Activated CD8-positive, alpha-beta memory T cell treated with anti-CD3 and anti-CD28 coated beads, Interleukin-2, amount 50 U/mL, for 1 hour (primary cell): ENCODE measurements around the gene COL4A4.

ENCODE experiments used
- DNase-seq: peaks from one replicate; pipeline ENCODE4 v3.0.0-alpha.2; 2020; ENCODE audit errors: extremely low read depth

COL4A4 gene

GRCh38 chr2:227030789-227031188, 133.2 kb downstream of the COL4A4 start:
- no peak for DNase-seq

GRCh38 chr2:227029426-227030105, 134.4 kb downstream of the COL4A4 start:
- no peak for DNase-seq

GRCh38 chr2:227025510-227025909, 138.5 kb downstream of the COL4A4 start:
- no peak for DNase-seq

GRCh38 chr2:227022608-227023007, 141.4 kb downstream of the COL4A4 start:
- DNase-seq: no peak

- DNase-seq: no peak
Measured at GRCh38 chr2:227020416-227020815, 143.6 kb downstream of the COL4A4 start.

GRCh38 chr2:227016894-227017293, 147.1 kb downstream of the COL4A4 start:
- DNase-seq: no peak

GRCh38 chr2:227013881-227014280, 150.1 kb downstream of the COL4A4 start:
- DNase-seq: no peak

GRCh38 chr2:227013330-227013729, 150.7 kb downstream of the COL4A4 start:
- no peak for DNase-seq

- no peak for DNase-seq
Measured at GRCh38 chr2:227010433-227010832, 153.6 kb downstream of the COL4A4 start.

GRCh38 chr2:227007940-227008339, 156.1 kb downstream of the COL4A4 start:
- no peak for DNase-seq

GRCh38 chr2:227007148-227007547, 156.9 kb downstream of the COL4A4 start:
- DNase-seq: no peak

- no peak for DNase-seq
Measured at GRCh38 chr2:227006189-227006897, 157.7 kb downstream of the COL4A4 start.

GRCh38 chr2:227004482-227004881, 159.5 kb downstream of the COL4A4 start:
- DNase-seq: no peak

GRCh38 chr2:227000123-227000522, 163.9 kb downstream of the COL4A4 start:
- no peak for DNase-seq

- no peak for DNase-seq
Measured at GRCh38 chr2:226999661-227000060, 164.3 kb downstream of the COL4A4 start.

GRCh38 chr2:226995625-226996041, 168.4 kb downstream of the COL4A4 start:
- no peak for DNase-seq

- no peak for DNase-seq
Measured at GRCh38 chr2:226994775-226995174, 169.2 kb downstream of the COL4A4 start.

- DNase-seq: no peak
Measured at GRCh38 chr2:226993171-226993570, 170.8 kb downstream of the COL4A4 start.

GRCh38 chr2:226991663-226992062, 172.3 kb downstream of the COL4A4 start:
- DNase-seq: no peak

GRCh38 chr2:226985583-226985946, 178.4 kb downstream of the COL4A4 start:
- no peak for DNase-seq

GRCh38 chr2:226984750-226985582, 179.0 kb downstream of the COL4A4 start:
- DNase-seq: no peak

- no peak for DNase-seq
Measured at GRCh38 chr2:226983895-226984749, 179.9 kb downstream of the COL4A4 start.
